ENCODE data around the gene TRIM34. TPM values are rescaled to one million over a fixed set of nuclear protein-coding genes. Genes with fewer than 3 reads are reported as not detected.

The TRIM34 gene
- total and polyA plus RNA-seq, 9 donors, result 4.7 to 16.6 (median 6.2) TPM

GRCh38 chr11:5625281-5625680 is 480 bp downstream of the TRIM34 start:
- no peak for TF ChIP-seq CTCF (IDR thresholded peaks at IDR 0.05)
- TF ChIP-seq POLR2A (IDR thresholded peaks at IDR 0.05), result no peak
- no peak for TF ChIP-seq EP300 (IDR thresholded peaks at IDR 0.05)
- Histone ChIP-seq H3K9me3 (no peaks in the 10 kb centered on the region), H3K4me1 (ENCODE audit: insufficient read depth) (peaks cover 10% of the 10 kb centered on the region), H3K36me3 (no peaks in the 10 kb centered on the region), H3K4me3 (peak overlapping the region; percentile 54), H3K27ac (peak overlapping the region in 1 of 2 donors; percentile 16), H3K27me3 (no peaks in the 10 kb centered on the region)
- DNase-seq, result no peak
- 3 to 9% (median 6%) methylated on average over 4 of the region's 4 CpGs for WGBS, 3 donors
- intact Hi-C loops (cut with DNase I), result no loop called here

GRCh38 chr11:5626196-5626595 is 1.4 kb downstream of the TRIM34 start:
- no peak for TF ChIP-seq CTCF (IDR thresholded peaks at IDR 0.05)
- DNase-seq, result no peak
- 61 to 73% (median 68%) methylated on average over 5 of the region's 5 CpGs for WGBS, 3 donors
- intact Hi-C loops (cut with DNase I), result no loop called here
- Histone ChIP-seq H3K27me3 (no peaks in the 10 kb centered on the region), H3K36me3 (no peaks in the 10 kb centered on the region), H3K4me3 (no peak overlapping the region), H3K27ac (no peak overlapping the region), H3K4me1 (ENCODE audit: insufficient read depth) (peaks cover 10% of the 10 kb centered on the region), H3K9me3 (no peaks in the 10 kb centered on the region)

- intact Hi-C loops (cut with DNase I), result loop anchor here in 1 of 4 donors (10.0 kb wide), 1 partner anchor 357 kb away; no protein-coding TSS in a partner anchor
- TF ChIP-seq EP300 (IDR thresholded peaks at IDR 0.05), result no peak
- TF ChIP-seq POLR2A (IDR thresholded peaks at IDR 0.05), result no peak
- no peak for TF ChIP-seq CTCF (IDR thresholded peaks at IDR 0.05)
These were observed 6.6 kb downstream of the TRIM34 start for GRCh38 chr11:5631417-5631816.

GRCh38 chr11:5631969-5632635 is 7.3 kb downstream of the TRIM34 start:
- no peak for DNase-seq
- Histone ChIP-seq H3K9me3 (no peaks in the 10 kb centered on the region), H3K4me1 (ENCODE audit: insufficient read depth) (no peaks in the 10 kb centered on the region), H3K27me3 (no peaks in the 10 kb centered on the region), H3K4me3 (no peak overlapping the region), H3K27ac (no peak overlapping the region), H3K36me3 (no peaks in the 10 kb centered on the region)
- 75 to 80% (median 78%) methylated on average over 5 of the region's 5 CpGs for WGBS, 3 donors
- intact Hi-C loops (cut with DNase I), result loop anchor here in 1 of 4 donors (10.0 kb wide), 1 partner anchor 357 kb away; no protein-coding TSS in a partner anchor
- no peak for TF ChIP-seq CTCF (IDR thresholded peaks at IDR 0.05)
- TF ChIP-seq EP300 (IDR thresholded peaks at IDR 0.05), result no peak
- no peak for TF ChIP-seq POLR2A (IDR thresholded peaks at IDR 0.05)

More at GRCh38 chr11:5631417-5631816, 6.6 kb downstream of the TRIM34 start:
- H3K36me3 ChIP-seq, result no peaks in the 10 kb centered on the region
- H3K27ac ChIP-seq, result no peak overlapping the region
- no peak for DNase-seq
- H3K4me1 ChIP-seq (ENCODE audit: insufficient read depth), result no peaks in the 10 kb centered on the region
- H3K4me3 ChIP-seq, result no peak overlapping the region
- WGBS, 3 donors, result 19 to 47% (median 21%) methylated on average over 2 of the region's 2 CpGs
- H3K27me3 ChIP-seq, result no peaks in the 10 kb centered on the region
- H3K9me3 ChIP-seq, result no peaks in the 10 kb centered on the region
